ENCODE measurements around the gene PRKCH.

DNA sequence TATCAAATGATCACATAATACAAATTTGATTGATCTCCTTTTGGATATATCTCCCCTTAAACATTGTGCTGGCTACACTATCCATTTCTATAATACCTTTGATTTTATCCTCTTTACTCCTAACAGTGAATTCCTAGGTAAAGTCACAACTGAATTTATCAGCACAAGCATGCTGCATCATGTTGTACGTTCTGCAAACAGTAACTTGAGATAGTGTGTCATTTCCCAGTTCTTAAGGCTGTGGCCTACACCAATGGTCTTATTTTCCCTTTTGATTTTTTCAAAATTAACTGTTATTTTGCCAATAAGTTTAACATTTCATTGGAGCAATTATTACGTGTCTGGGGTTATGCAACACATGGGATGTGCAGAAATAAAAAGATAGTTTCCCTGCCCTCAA lies 24.8 kb downstream of the PRKCH start:
- TF ChIP-seq, protein P1, sequence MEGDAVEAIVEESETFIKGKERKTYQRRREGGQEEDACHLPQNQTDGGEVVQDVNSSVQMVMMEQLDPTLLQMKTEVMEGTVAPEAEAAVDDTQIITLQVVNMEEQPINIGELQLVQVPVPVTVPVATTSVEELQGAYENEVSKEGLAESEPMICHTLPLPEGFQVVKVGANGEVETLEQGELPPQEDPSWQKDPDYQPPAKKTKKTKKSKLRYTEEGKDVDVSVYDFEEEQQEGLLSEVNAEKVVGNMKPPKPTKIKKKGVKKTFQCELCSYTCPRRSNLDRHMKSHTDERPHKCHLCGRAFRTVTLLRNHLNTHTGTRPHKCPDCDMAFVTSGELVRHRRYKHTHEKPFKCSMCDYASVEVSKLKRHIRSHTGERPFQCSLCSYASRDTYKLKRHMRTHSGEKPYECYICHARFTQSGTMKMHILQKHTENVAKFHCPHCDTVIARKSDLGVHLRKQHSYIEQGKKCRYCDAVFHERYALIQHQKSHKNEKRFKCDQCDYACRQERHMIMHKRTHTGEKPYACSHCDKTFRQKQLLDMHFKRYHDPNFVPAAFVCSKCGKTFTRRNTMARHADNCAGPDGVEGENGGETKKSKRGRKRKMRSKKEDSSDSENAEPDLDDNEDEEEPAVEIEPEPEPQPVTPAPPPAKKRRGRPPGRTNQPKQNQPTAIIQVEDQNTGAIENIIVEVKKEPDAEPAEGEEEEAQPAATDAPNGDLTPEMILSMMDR (IDR thresholded peaks at IDR 0.05; ENCODE audit: borderline replicate concordance, extremely low read depth, low read length, poor library complexity, severe bottlenecking), result no peak
- no peak for TF ChIP-seq EZH2 (IDR thresholded peaks at IDR 0.05; ENCODE audit: borderline replicate concordance, low read depth, low read length, severe bottlenecking)
